Body of pancreas (tissue), 4 donors: Measurements from ENCODE around the gene IFT81. TPM values are rescaled to one million over a fixed set of nuclear protein-coding genes. Genes with fewer than 3 reads are reported as not detected.
A peak's percentile ranks its signal among the peaks of the same experiment; 100 is the strongest.

Experiments
- ATAC-seq: fragments of 150-250 bp; one replicate; pipeline ENCODE4 v1.9.1; 2016
- DNase-seq, 4 donors: peaks; one replicate each; pipeline ENCODE4 v3.0.0-alpha.2; 2019
- H3K27ac ChIP-seq, 4 donors: fragments of 200-600 bp; sonication (generic); 1 replicate in 3 of 4; 2 replicates in 1 of 4; pipeline versions ENCODE4 v1.5.1 to v1.6.1; 2016 to 2019; ENCODE audit warnings: mild to moderate bottlenecking in 1 of 4, mixed read lengths in 1 of 4, moderate library complexity in 1 of 4
- H3K27me3 ChIP-seq, 2 donors: fragments of 200-600 bp; sonication (generic); one replicate each; pipeline ENCODE4 v1.6.0; 2016; ENCODE audit warnings: mild to moderate bottlenecking in 1 of 2
- H3K36me3 ChIP-seq, 2 donors: fragments of 200-600 bp; sonication (generic); replicated peaks in 1 of 2; 2 replicates each; pipeline ENCODE4 v1.5.1; 2016; ENCODE audit warnings: low read depth in 2 of 2; ENCODE audit not compliant: insufficient read depth in 1 of 2
- H3K4me1 ChIP-seq: fragments of 200-600 bp; sonication (generic); one replicate; pipeline ENCODE4 v1.6.0; 2016
- H3K4me3 ChIP-seq, 2 donors: fragments of 200-600 bp; sonication (generic); 1 replicate in 1 of 2; 2 replicates in 1 of 2; pipeline ENCODE4 v1.5.1; 2016 to 2019
- H3K9me3 ChIP-seq, 3 donors: fragments of 200-600 bp; sonication (generic); 1 replicate in 2 of 3; 2 replicates in 1 of 3; pipeline ENCODE4 v1.5.1; 2016
- CTCF ChIP-seq, 7 experiments: fragments of 450-650 bp in 4 of 7; fragments of 200-600 bp in 3 of 7; sonication (generic) in 3 of 7; IDR thresholded peaks; one replicate each; pipeline ENCODE4 v1.5.1; 2016 to 2019; ENCODE audit warnings: antibody characterized with exemption in 7 of 7
- POLR2A ChIP-seq, 3 donors: fragments of 450-650 bp; IDR thresholded peaks; one replicate each; pipeline ENCODE4 v1.6.1; 2016; ENCODE audit warnings: antibody characterized with exemption in 3 of 3, mild to moderate bottlenecking in 2 of 3
- WGBS, 2 donors: methylation state at CpG; one replicate each; pipeline ENCODE4 v1.1.5; 2017; 5-methylcytosine and 5-hydroxymethylcytosine counted together
- intact Hi-C: fragments of 100-400 bp; cut with DNase I; formaldehyde crosslinking; loops from one replicate; pipeline ENCODE4 v1.15.1; 2023
- total RNA-seq, 2 donors: library from RNA; depleted of rRNA; stranded (reverse); fragments of >200 nt; gene quantifications; one replicate each; pipeline ENCODE4 v1.1.0, GENCODE V29; 2016

The IFT81 gene
- total RNA-seq, 2 donors from 2014 or later, result 5.2 to 6.3 TPM

- H3K36me3 ChIP-seq, result no peaks in the 10 kb centered on the region
- no peaks in the 10 kb centered on the region for H3K4me1 ChIP-seq
- no peaks in the 10 kb centered on the region for H3K27me3 ChIP-seq
- no peak overlapping the region for H3K27ac ChIP-seq
- 78 to 89% methylated on average over 12 of the region's 12 CpGs for WGBS, 2 donors
- intact Hi-C loops, result no loop called here
- H3K9me3 ChIP-seq, result no peaks in the 10 kb centered on the region
- no peak for TF ChIP-seq CTCF (IDR thresholded peaks at IDR 0.05)
- no peak for TF ChIP-seq POLR2A (IDR thresholded peaks at IDR 0.05)
- H3K4me3 ChIP-seq, result no peak overlapping the region
- no peak for ATAC-seq
- DNase-seq, result no peak
Measured at GRCh38 chr12:110258466-110258865, 134.3 kb downstream of the IFT81 start.

GRCh38 chr12:110262442-110263388, 138.6 kb downstream of the IFT81 start:
- H3K27me3 ChIP-seq, result no peaks in the 10 kb centered on the region
- DNase-seq (no peak), ATAC-seq (no peak)
- TF ChIP-seq CTCF (IDR thresholded peaks at IDR 0.05) (no peak), POLR2A (IDR thresholded peaks at IDR 0.05) (no peak)
- H3K9me3 ChIP-seq, result no peaks in the 10 kb centered on the region
- WGBS, 2 donors, result 77 to 78% methylated on average over 17 of the region's 17 CpGs
- H3K4me3 ChIP-seq, result no peak overlapping the region
- no peak overlapping the region for H3K27ac ChIP-seq
- H3K36me3 ChIP-seq, result no peaks in the 10 kb centered on the region
- H3K4me1 ChIP-seq, result no peaks in the 10 kb centered on the region
- intact Hi-C loops, result no loop called here

- H3K9me3 ChIP-seq, result no peaks in the 10 kb centered on the region
- no peak for ATAC-seq
- no peak for DNase-seq
- no peak overlapping the region for H3K4me3 ChIP-seq
- WGBS, 2 donors, result 67 to 69% methylated on average over 5 of the region's 5 CpGs
- no peak overlapping the region for H3K27ac ChIP-seq
- H3K4me1 ChIP-seq, result peaks cover 11% of the 10 kb centered on the region
- no peaks in the 10 kb centered on the region for H3K27me3 ChIP-seq
- TF ChIP-seq POLR2A (IDR thresholded peaks at IDR 0.05) (no peak), CTCF (IDR thresholded peaks at IDR 0.05) (no peak)
- intact Hi-C loops, result no loop called here
- no peaks in the 10 kb centered on the region for H3K36me3 ChIP-seq
Measured at GRCh38 chr12:110266381-110266960, 142.3 kb downstream of the IFT81 start.

GRCh38 chr12:110266980-110267620, 142.9 kb downstream of the IFT81 start:
- Histone ChIP-seq H3K36me3 (no peaks in the 10 kb centered on the region), H3K9me3 (no peaks in the 10 kb centered on the region), H3K4me3 (no peak overlapping the region), H3K27ac (no peak overlapping the region), H3K4me1 (peaks cover 11% of the 10 kb centered on the region), H3K27me3 (no peaks in the 10 kb centered on the region)
- TF ChIP-seq CTCF (IDR thresholded peaks at IDR 0.05), result no peak
- no peak for TF ChIP-seq POLR2A (IDR thresholded peaks at IDR 0.05)
- 47 to 58% methylated on average over 9 of the region's 9 CpGs for WGBS, 2 donors
- intact Hi-C loops, result no loop called here
- ATAC-seq (peak; percentile 30), DNase-seq (peak in 2 of 4 donors; percentile 27 to 31)

Other genes with a start within 250 kb of the IFT81 start
- gene GLTP, start 243.8 kb upstream of the IFT81 start, total RNA-seq, result 10 to 100 TPM; 21.1 to 27.8 TPM
- gene TCHP, start 224.1 kb upstream of the IFT81 start, total RNA-seq, result 10 to 100 TPM; 29.3 to 72.2 TPM
- gene GIT2, start 128.0 kb upstream of the IFT81 start, total RNA-seq, result 10 to 100 TPM; 44.4 to 50.1 TPM
- 10 to 100 TPM; 33.0 to 35.0 TPM for gene ANKRD13A, start 124.9 kb upstream of the IFT81 start, total RNA-seq
- 10 to 100 TPM in 1 of 2 donors, 1 to 10 TPM in 1; 2.0 to 15.3 TPM for gene C12orf76, start 75.8 kb upstream of the IFT81 start, total RNA-seq
- 10 to 100 TPM; 52.7 to 61.6 TPM for gene ATP2A2, start 156.9 kb downstream of the IFT81 start, total RNA-seq